Keratinocyte (primary cell): ENCODE data around the gene FBXW7. TPM values are rescaled to one million over a fixed set of nuclear protein-coding genes. Genes with fewer than 3 reads are reported as not detected.
A peak's percentile ranks its signal among the peaks of the same experiment; 100 is the strongest.

Source experiments
- DNase-seq: peaks from one replicate; pipeline ENCODE4 v3.0.0-alpha.2; 2011; ENCODE audit warnings: low read depth, missing footprints, low spot score
- FAIRE-seq: peaks from 2 replicates; lab custom pipeline; 2011; peaks lifted over from hg19 to GRCh38; lab: Jason Lieb, UNC
- H2AFZ ChIP-seq: 2 replicates; pipeline ENCODE4 v1.6.0; 2012; ENCODE audit warnings: low read length, control low read depth, inconsistent platforms; ENCODE audit not compliant: control insufficient read depth
- H3K27ac ChIP-seq: 2 replicates; pipeline ENCODE4 v1.5.1; 2011; ENCODE audit warnings: low read length; ENCODE audit not compliant: control insufficient read depth, insufficient read depth
- H3K27me3 ChIP-seq: 3 replicates; pipeline ENCODE4 v1.6.0; 2011; ENCODE audit warnings: low read length; ENCODE audit not compliant: control insufficient read depth, insufficient read depth; ENCODE audit errors: extremely low read depth
- H3K36me3 ChIP-seq, 2 experiments: 2 replicates in 1 of 2; 3 replicates in 1 of 2; pipeline ENCODE4 v1.5.1; 2011; ENCODE audit warnings: low read length in 2 of 2, mild to moderate bottlenecking in 1 of 2; ENCODE audit not compliant: control insufficient read depth in 2 of 2, insufficient read depth in 2 of 2; ENCODE audit errors: extremely low read depth in 1 of 2
- H3K4me1 ChIP-seq: 3 replicates; pipeline ENCODE4 v1.5.1; 2011; ENCODE audit warnings: low read length; ENCODE audit not compliant: control insufficient read depth, insufficient read depth; ENCODE audit errors: extremely low read depth
- H3K4me2 ChIP-seq: 3 replicates; pipeline ENCODE4 v1.6.0; 2011; ENCODE audit warnings: low read depth, low read length; ENCODE audit not compliant: control insufficient read depth, insufficient read depth; ENCODE audit errors: extremely low read depth
- H3K4me3 ChIP-seq, 3 experiments: fragments of 200-600 bp in 1 of 3; sonication (generic) in 1 of 3; 2 replicates in 2 of 3; 3 replicates in 1 of 3; pipeline ENCODE4 v1.5.1; 2011 to 2016; ENCODE audit warnings: low read length in 3 of 3, mild to moderate bottlenecking in 3 of 3, control low read depth in 2 of 3, inconsistent platforms in 1 of 3, low read depth in 1 of 3, mixed read lengths in 1 of 3, mixed run types in 1 of 3, moderate library complexity in 1 of 3; ENCODE audit not compliant: control insufficient read depth in 2 of 3, insufficient read depth in 2 of 3; ENCODE audit errors: extremely low read depth in 1 of 3
- H3K79me2 ChIP-seq: 2 replicates; pipeline ENCODE4 v1.6.0; 2012; ENCODE audit warnings: low read length; ENCODE audit not compliant: control insufficient read depth, insufficient read depth
- H3K9ac ChIP-seq: 3 replicates; pipeline ENCODE4 v1.6.0; 2011; ENCODE audit warnings: low read length; ENCODE audit not compliant: control insufficient read depth, insufficient read depth; ENCODE audit errors: extremely low read depth
- H3K9me1 ChIP-seq: 3 replicates; pipeline ENCODE4 v1.6.0; 2011; ENCODE audit warnings: low read length; ENCODE audit not compliant: control insufficient read depth, insufficient read depth; ENCODE audit errors: extremely low read depth
- H3K9me3 ChIP-seq: 2 replicates; pipeline ENCODE4 v1.5.1; 2012; ENCODE audit warnings: low read depth, low read length; ENCODE audit not compliant: control insufficient read depth
- H4K20me1 ChIP-seq: 3 replicates; pipeline ENCODE4 v1.6.0; 2011; ENCODE audit warnings: low read length; ENCODE audit not compliant: control insufficient read depth, insufficient read depth; ENCODE audit errors: extremely low read depth
- EZH2 ChIP-seq: IDR thresholded peaks from one replicate; pipeline ENCODE4 v1.6.1; 2012; ENCODE audit warnings: inconsistent platforms, mild to moderate bottlenecking, low read length, moderate library complexity
- dilution Hi-C: fragments of 300-500 bp; cut with MboI; formaldehyde crosslinking; loops from one replicate; pipeline ENCODE4 v1.7.0; 2020; ENCODE audit warnings: low sequenced_read_pairs; ENCODE audit not compliant: extremely low pct_ligation_motif_present
- polyA plus RNA-seq, 5 experiments: library from polyadenylated mRNA; depleted of rRNA in 3 of 5; stranded (reverse) in 3 of 5; stranded (forward) in 1 of 5; unstranded in 1 of 5; fragments of >200 nt; gene quantifications; 1 replicate in 1 of 5; 2 replicates in 3 of 5; 3 replicates in 1 of 5; pipeline versions ENCODE4 v1.2.1 to v1.2.3, GENCODE V29; 2011 to 2012; ENCODE audit warnings: missing spikeins in 2 of 5, low read depth in 1 of 5, low replicate concordance in 1 of 5
- TF ChIP-seq, protein P1 (sequence below), 3 experiments: IDR thresholded peaks in 1 of 3; conservative IDR thresholded peaks in 1 of 3; optimal IDR thresholded peaks in 1 of 3; 2 replicates in 2 of 3; 3 replicates in 1 of 3; pipeline versions ENCODE3 to v1.5.1; 2011; ENCODE audit warnings: low read length in 3 of 3, mild to moderate bottlenecking in 3 of 3, moderate library complexity in 2 of 3, control low read depth in 1 of 3, inconsistent platforms in 1 of 3; ENCODE audit not compliant: insufficient read depth in 2 of 3; ENCODE audit errors: extremely low read depth in 1 of 3

Gene FBXW7
- polyA plus RNA-seq, 1 donor (not counting 4 experiments of a cell fraction or from before 2014, with no cell fraction given): 39.6 TPM

DNA sequence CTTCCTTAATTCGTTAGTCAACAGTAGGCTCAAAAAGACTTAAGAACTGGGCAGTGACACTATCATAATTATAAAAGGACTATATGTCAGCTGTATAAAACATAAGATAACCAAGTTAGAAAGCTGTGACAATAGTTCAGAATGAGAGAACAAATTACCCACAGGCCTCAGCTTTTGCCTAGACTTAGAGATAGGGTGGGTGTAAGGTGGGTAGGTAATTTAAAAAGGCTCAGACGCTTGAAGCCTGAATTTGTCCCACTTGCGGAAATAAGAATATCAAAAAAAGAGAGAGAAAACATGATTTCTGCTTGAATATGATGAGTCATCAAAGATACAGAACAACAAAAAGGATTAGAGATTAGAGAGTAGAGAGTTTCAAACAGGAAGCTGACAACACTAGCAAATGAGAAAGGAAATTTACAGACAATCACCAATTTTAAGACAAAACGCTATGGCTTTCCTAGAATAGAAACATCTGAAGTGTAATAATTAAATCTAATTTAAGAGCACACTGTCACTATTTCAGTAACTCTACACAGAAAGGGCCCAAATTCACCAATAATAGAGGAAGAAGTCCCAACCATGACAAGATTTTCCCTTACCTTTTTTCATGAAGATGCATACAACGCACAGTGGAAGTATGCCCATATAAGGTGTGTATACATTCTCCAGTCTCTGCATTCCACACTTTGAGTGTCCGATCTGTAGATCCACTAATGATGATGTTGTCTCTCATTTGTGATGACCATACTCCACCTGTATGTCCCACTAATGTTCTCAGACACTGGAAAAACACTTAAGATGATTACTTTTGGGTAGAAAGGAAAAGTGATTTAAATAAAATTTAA, 208.1 kb downstream of the FBXW7 start:
- Histone ChIP-seq H3K27me3 (no peaks in the 10 kb centered on the region), H3K9ac (peak overlapping the region; percentile 55), H3K4me2 (peak overlapping the region; percentile 62), H3K4me3 (peak overlapping the region in 1 of 3 experiments; percentile 30), H3K27ac (peak overlapping the region; percentile 90), H3K79me2 (peaks cover 5% of the 10 kb centered on the region), H3K36me3 (peaks cover 11 to 30% of the 10 kb centered on the region in 2 experiments), H3K9me1 (peaks cover 2% of the 10 kb centered on the region), H3K9me3 (no peaks in the 10 kb centered on the region), H2AFZ (no peak overlapping the region), H3K4me1 (peaks cover 63% of the 10 kb centered on the region), H4K20me1 (no peaks in the 10 kb centered on the region)
- dilution Hi-C loops: no loop called here
- FAIRE-seq (peak; percentile 66), DNase-seq (no peak)
- no peak for TF ChIP-seq EZH2
- TF ChIP-seq, protein P1, sequence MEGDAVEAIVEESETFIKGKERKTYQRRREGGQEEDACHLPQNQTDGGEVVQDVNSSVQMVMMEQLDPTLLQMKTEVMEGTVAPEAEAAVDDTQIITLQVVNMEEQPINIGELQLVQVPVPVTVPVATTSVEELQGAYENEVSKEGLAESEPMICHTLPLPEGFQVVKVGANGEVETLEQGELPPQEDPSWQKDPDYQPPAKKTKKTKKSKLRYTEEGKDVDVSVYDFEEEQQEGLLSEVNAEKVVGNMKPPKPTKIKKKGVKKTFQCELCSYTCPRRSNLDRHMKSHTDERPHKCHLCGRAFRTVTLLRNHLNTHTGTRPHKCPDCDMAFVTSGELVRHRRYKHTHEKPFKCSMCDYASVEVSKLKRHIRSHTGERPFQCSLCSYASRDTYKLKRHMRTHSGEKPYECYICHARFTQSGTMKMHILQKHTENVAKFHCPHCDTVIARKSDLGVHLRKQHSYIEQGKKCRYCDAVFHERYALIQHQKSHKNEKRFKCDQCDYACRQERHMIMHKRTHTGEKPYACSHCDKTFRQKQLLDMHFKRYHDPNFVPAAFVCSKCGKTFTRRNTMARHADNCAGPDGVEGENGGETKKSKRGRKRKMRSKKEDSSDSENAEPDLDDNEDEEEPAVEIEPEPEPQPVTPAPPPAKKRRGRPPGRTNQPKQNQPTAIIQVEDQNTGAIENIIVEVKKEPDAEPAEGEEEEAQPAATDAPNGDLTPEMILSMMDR (optimal IDR thresholded peaks at IDR 0.05 in 1 of 3, IDR thresholded peaks at IDR 0.05 in 1 of 3, conservative IDR thresholded peaks at IDR 0.05 in 1 of 3; ENCODE audit: extremely low read depth in 1 of 3, insufficient read depth in 2 of 3, low read length in 3 of 3): no peak

DNA sequence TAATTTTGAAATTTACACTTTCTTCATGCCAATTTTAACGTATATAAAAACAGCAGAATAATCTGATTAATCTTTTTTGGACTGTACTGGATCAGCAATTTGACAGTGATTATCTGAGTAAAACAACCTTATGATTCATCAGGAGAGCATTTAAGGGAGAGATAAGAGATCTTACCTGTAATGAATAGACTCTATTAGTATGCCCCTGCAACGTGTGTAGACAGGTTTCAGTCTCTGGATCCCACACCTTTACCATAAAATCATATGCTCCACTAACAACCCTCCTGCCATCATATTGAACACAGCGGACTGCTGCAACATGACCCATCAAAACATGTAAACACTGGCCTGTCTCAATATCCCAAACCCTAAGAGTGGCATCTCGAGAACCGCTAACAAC, 210.1 kb downstream of the FBXW7 start:
- H3K4me3 ChIP-seq: peak overlapping the region in 1 of 3 experiments; percentile 35
- H3K27ac ChIP-seq: peak overlapping the region; percentile 80
- H2AFZ ChIP-seq: no peak overlapping the region
- H4K20me1 ChIP-seq: no peaks in the 10 kb centered on the region
- H3K9me3 ChIP-seq: no peaks in the 10 kb centered on the region
- DNase-seq: peak; percentile 82
- H3K4me1 ChIP-seq: peaks cover 57% of the 10 kb centered on the region
- peak overlapping the region; percentile 49 for H3K9ac ChIP-seq
- peaks cover 2% of the 10 kb centered on the region for H3K9me1 ChIP-seq
- FAIRE-seq: peak; percentile 93
- H3K27me3 ChIP-seq: no peaks in the 10 kb centered on the region
- dilution Hi-C loops: no loop called here
- peaks cover 19 to 38% of the 10 kb centered on the region in 2 experiments for H3K36me3 ChIP-seq
- H3K4me2 ChIP-seq: peak overlapping the region; percentile 74
- peaks cover 5% of the 10 kb centered on the region for H3K79me2 ChIP-seq
- no peak for TF ChIP-seq EZH2
- TF ChIP-seq, protein P1 (optimal IDR thresholded peaks at IDR 0.05 in 1 of 3, IDR thresholded peaks at IDR 0.05 in 1 of 3, conservative IDR thresholded peaks at IDR 0.05 in 1 of 3; ENCODE audit: extremely low read depth in 1 of 3, insufficient read depth in 2 of 3, low read length in 3 of 3): no peak
